Psoas muscle (tissue), 8 donors: ENCODE results near the gene REM2. TPM values are rescaled to one million over a fixed set of nuclear protein-coding genes. Genes with fewer than 3 reads are reported as not detected.
"Not testable (repeated sequence)": the region's sequence is repeated elsewhere in the genome, so short reads cannot be mapped to it uniquely, and the experiment has no call there.

ENCODE experiments used
- ATAC-seq, 4 donors: fragments of 200-7000 bp; cut with Tn5 transposase; one replicate each; pipeline ENCODE4 v1.9.1; 2020; ENCODE audit warnings: moderate library complexity in 3 of 4, mild to moderate bottlenecking in 2 of 4
- DNase-seq, 2 donors: peaks; one replicate each; pipeline ENCODE4 v3.0.0-alpha.2; 2020
- H3K27ac ChIP-seq: fragments of 200-600 bp; one replicate; pipeline ENCODE4 v1.8.0; 2022
- H3K27me3 ChIP-seq, 3 donors: fragments of 200-600 bp in 1 of 3; one replicate each; pipeline versions ENCODE4 v1.6.1 to v1.8.0; 2013 to 2022; ENCODE audit warnings: low read length in 2 of 3, mild to moderate bottlenecking in 2 of 3, moderate library complexity in 1 of 3; ENCODE audit not compliant: insufficient read depth in 3 of 3
- H3K36me3 ChIP-seq, 2 donors: fragments of 200-600 bp in 1 of 2; one replicate each; pipeline versions ENCODE4 v1.6.1 to v1.8.0; 2013 to 2022; ENCODE audit warnings: low read depth in 1 of 2, mild to moderate bottlenecking in 1 of 2, moderate library complexity in 1 of 2; ENCODE audit not compliant: insufficient read depth in 1 of 2
- H3K4me1 ChIP-seq: fragments of 200-600 bp; one replicate; pipeline ENCODE4 v1.8.0; 2022
- H3K4me3 ChIP-seq: fragments of 200-600 bp; one replicate; pipeline ENCODE4 v1.8.0; 2022; ENCODE audit warnings: mild to moderate bottlenecking
- H3K9me3 ChIP-seq: fragments of 200-600 bp; one replicate; pipeline ENCODE4 v1.8.0; 2022
- WGBS, 3 donors: extraction: QIAGEN DNeasy Blood & Tissue Kit; methylation state at CpG; one replicate each; pipeline versions ENCODE4 v1.1.6 to v1.1.7; 2013; 5-methylcytosine and 5-hydroxymethylcytosine counted together
- intact Hi-C, 2 donors: fragments of 100-400 bp; cut with DNase I; formaldehyde crosslinking; loops; one replicate each; pipeline versions ENCODE4 v1.11.0 to v1.14.2; 2022
- polyA plus RNA-seq, 3 donors: library from polyadenylated mRNA; stranded (reverse); fragments of 200-250 nt; gene quantifications; one replicate each; pipeline ENCODE4 v1.2.3, GENCODE V29; 2013
- total RNA-seq, 4 donors: library from RNA; stranded (reverse); fragmentation: NEBNext Ultra II Directional in 2 of 4; extraction: Animal tissue kit (Norgen Biotek cat#: 25700) in 2 of 4; gene quantifications; one replicate each; pipeline versions ENCODE4 v1.2.1 to v1.2.4, GENCODE V29; 2021 to 2023
- TF ChIP-seq, protein P1 (sequence below): fragments of 200-600 bp; IDR thresholded peaks from one replicate; pipeline ENCODE4 v1.8.0; 2022; ENCODE audit warnings: antibody characterized with exemption
- donor health status: healthy with polysubstance abuse.
- donor health status: DM: no; HTN: no; CAD: no; lungs with moderate emphysema.
- donor health status: Bipolar disorder and iron deficiency.
- donor health status: healthy.
- donor health status: DM: yes; HTN: yes; CAD: no.
- donor health status: DM: no; HTN: no; CAD: no.
- donor health status: DM: no; HTN: no; CAD: no.
- donor health status: DM: yes; HTN: yes; CAD: no.

REM2 gene
- total and polyA plus RNA-seq, 7 donors = 0.05 to 0.34 (median 0.18) TPM; not detected in 2

DNA sequence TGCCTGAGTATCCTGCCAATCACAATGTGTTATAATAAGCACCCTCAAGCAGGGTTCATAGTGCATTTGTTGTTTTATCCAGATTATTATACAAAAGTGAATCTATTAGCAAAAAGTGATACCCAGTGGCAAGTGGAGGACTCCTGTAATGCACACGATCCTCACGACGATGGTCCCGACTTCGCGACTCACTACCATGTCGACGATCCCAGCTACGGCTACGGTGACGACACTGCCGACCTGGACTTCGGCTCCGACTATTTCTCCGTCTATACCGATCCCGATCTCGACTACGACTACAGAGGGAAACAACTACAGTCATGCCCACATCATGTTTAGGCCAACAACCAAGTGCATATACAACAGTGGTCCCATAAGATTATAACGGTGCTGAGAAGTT, 23.1 kb downstream of the REM2 start:
- intact Hi-C loops = no loop called here
- Histone ChIP-seq H3K9me3 (no peaks in the 10 kb centered on the region), H3K27me3 (no peaks in the 10 kb centered on the region), H3K27ac (no peak overlapping the region), H3K4me1 (peaks cover 2% of the 10 kb centered on the region), H3K36me3 (peaks cover 13 to 97% of the 10 kb centered on the region in 2 donors), H3K4me3 (no peak overlapping the region)
- DNase-seq = no peak
- WGBS, 3 donors = 95 to 98% (median 96%) methylated on average over 20 of the region's 20 CpGs
- TF ChIP-seq, protein P1, sequence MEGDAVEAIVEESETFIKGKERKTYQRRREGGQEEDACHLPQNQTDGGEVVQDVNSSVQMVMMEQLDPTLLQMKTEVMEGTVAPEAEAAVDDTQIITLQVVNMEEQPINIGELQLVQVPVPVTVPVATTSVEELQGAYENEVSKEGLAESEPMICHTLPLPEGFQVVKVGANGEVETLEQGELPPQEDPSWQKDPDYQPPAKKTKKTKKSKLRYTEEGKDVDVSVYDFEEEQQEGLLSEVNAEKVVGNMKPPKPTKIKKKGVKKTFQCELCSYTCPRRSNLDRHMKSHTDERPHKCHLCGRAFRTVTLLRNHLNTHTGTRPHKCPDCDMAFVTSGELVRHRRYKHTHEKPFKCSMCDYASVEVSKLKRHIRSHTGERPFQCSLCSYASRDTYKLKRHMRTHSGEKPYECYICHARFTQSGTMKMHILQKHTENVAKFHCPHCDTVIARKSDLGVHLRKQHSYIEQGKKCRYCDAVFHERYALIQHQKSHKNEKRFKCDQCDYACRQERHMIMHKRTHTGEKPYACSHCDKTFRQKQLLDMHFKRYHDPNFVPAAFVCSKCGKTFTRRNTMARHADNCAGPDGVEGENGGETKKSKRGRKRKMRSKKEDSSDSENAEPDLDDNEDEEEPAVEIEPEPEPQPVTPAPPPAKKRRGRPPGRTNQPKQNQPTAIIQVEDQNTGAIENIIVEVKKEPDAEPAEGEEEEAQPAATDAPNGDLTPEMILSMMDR = no peak
- ATAC-seq = no peak

DNA sequence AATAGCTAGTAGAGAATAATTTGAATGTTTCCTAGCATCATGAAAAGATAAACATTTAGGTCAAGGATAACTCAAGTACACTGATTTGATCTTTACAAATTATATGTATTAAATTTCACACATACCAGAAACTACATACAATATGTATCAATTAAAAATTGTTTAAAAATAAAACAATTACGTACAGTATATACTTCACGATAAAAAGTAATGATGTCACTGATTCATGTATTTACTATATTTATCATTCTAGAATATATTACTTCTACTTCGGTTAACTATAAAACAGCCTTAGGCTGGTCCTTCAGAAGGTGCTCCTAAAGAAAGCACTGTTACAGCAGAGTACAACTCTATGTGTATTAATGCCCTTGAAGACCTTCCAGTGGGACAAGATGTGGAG, 24.4 kb downstream of the REM2 start:
- intact Hi-C loops = no loop called here

DNA sequence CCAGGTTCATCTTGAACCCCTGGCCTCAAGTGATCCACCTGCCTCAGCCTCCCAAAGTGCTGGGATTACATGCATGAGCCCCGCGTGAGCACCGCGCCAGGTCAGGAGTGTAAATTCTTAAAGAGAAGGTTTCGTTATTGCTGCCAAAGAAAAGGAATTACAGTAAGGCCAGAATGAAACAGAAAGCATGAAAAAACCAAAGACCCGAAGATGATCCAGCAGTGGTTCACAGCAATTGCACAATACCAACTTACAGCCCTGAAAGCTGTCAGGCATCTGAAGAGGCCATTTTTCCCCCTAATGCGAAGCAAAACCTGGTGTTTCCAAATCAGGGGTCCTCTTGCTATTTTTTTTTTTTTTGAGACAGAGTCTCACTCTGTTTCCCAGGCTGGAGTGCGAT, 25.6 kb downstream of the REM2 start:
- intact Hi-C loops = no loop called here
- WGBS, 3 donors = 86 to 92% (median 89%) methylated on average over 8 of the region's 8 CpGs
- peaks cover 8 to 87% of the 10 kb centered on the region in 2 donors for H3K36me3 ChIP-seq
- H3K4me1 ChIP-seq = peaks cover 16% of the 10 kb centered on the region
- H3K27ac ChIP-seq = no peak overlapping the region
- ATAC-seq (no peak), DNase-seq (no peak)
- TF ChIP-seq, protein P1 = no peak
- H3K27me3 ChIP-seq = no peaks in the 10 kb centered on the region
- no peaks in the 10 kb centered on the region for H3K9me3 ChIP-seq
- H3K4me3 ChIP-seq = no peak overlapping the region

More for the DNA sequence above, 24.4 kb downstream of the REM2 start:
- Histone ChIP-seq H3K36me3 (peaks cover 9 to 96% of the 10 kb centered on the region in 2 donors), H3K27me3 (no peaks in the 10 kb centered on the region), H3K9me3 (no peaks in the 10 kb centered on the region), H3K4me3 (no peak overlapping the region), H3K4me1 (peaks cover 15% of the 10 kb centered on the region), H3K27ac (no peak overlapping the region)
- WGBS, 3 donors = 94 to 97% (median 94%) methylated on average over 3 of the region's 3 CpGs
- TF ChIP-seq, protein P1 = no peak
- DNase-seq (no peak), ATAC-seq (no peak)

DNA sequence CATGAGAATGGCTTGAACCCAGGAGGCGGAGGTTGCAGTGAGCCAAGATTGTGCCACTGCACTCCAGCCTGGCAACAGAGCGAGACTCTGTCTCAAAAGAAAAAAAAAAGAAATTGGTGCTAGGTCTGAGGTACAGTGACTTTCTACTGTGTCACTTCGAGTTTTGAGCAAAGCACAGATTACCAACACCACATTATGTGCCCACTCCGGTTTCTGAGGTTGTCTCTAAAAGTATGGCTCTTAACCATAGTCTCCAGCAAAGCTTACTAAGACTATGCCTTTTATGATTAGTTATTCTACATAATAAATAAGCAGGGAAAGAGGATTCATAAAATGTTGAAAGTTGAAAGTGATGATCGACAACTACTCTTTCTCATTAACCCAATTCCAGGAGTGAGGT, 27.9 kb downstream of the REM2 start:
- H3K27me3 ChIP-seq = no peaks in the 10 kb centered on the region
- H3K27ac ChIP-seq = no peak overlapping the region
- ATAC-seq (no peak), DNase-seq (no peak)
- intact Hi-C loops = no loop called here
- H3K4me1 ChIP-seq = peaks cover 20% of the 10 kb centered on the region
- WGBS, 3 donors = 81 to 90% (median 81%) methylated on average over 5 of the region's 5 CpGs
- TF ChIP-seq, protein P1 = no peak
- H3K9me3 ChIP-seq = no peaks in the 10 kb centered on the region
- peaks cover 0 to 69% of the 10 kb centered on the region in 2 donors for H3K36me3 ChIP-seq
- H3K4me3 ChIP-seq = no peak overlapping the region

DNA sequence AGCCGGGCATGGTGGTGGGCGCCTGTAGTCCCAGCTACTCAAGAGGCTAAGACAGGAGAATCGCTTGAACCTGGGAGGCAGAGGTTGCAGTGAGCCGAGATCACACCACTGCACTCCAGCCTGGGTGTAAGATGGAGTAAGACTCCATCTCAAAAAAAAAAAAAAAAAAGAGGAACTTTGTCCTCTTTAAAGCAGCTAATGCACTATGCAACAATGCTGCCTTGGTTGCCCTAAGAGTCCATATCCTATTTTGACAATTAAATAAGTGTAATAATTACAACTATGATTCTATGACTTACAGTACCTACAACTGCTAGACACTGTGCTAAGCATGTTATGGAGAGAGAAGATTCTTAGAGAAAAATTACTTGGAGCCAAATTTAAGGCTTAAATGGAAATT, 31.8 kb downstream of the REM2 start:
- ATAC-seq, H3K27me3 ChIP-seq, DNase-seq, H3K9me3 ChIP-seq, H3K4me3 ChIP-seq, H3K27ac ChIP-seq: not testable (repeated sequence)
- Histone ChIP-seq H3K36me3 (peaks cover 0 to 30% of the 10 kb centered on the region in 2 donors), H3K4me1 (peaks cover 31% of the 10 kb centered on the region)
- intact Hi-C loops = loop anchor here in 1 of 2 donors (5.0 kb wide), 2 partner anchors 43 to 1522 kb away; partner anchors contain the start of gene LRP10
- 92 to 96% (median 94%) methylated on average over 4 of the region's 4 CpGs for WGBS, 3 donors
